Kidney (tissue), 14 donors: ENCODE results near the gene SYT1. TPM values are rescaled to one million over a fixed set of nuclear protein-coding genes. Genes with fewer than 3 reads are reported as not detected.

Source experiments
- DNase-seq, 5 donors: peaks; one replicate each; pipeline ENCODE4 v3.0.0-alpha.2; 2013 to 2020
- FAIRE-seq: peaks from 2 replicates; lab custom pipeline; 2012; peaks lifted over from hg19 to GRCh38; lab: Jason Lieb, UNC
- H3K27ac ChIP-seq, 2 donors: one replicate each; pipeline ENCODE4 v1.7.0; 2013; ENCODE audit warnings: low read depth in 2 of 2, low read length in 2 of 2, inconsistent platforms in 1 of 2
- H3K27me3 ChIP-seq: one replicate; pipeline ENCODE4 v1.7.1; 2013; ENCODE audit warnings: low read length, inconsistent platforms; ENCODE audit not compliant: control insufficient read depth, insufficient read depth
- H3K36me3 ChIP-seq, 3 donors: one replicate each; pipeline versions ENCODE4 v1.7.0 to v1.7.1; 2013; ENCODE audit warnings: low read length in 3 of 3, control low read depth in 1 of 3, inconsistent platforms in 1 of 3; ENCODE audit not compliant: insufficient read depth in 3 of 3, control insufficient read depth in 2 of 3
- H3K4me1 ChIP-seq, 3 donors: one replicate each; pipeline versions ENCODE4 v1.7.0 to v1.7.1; 2013; ENCODE audit warnings: low read length in 3 of 3, inconsistent platforms in 1 of 3, low read depth in 1 of 3; ENCODE audit not compliant: control insufficient read depth in 2 of 3, insufficient read depth in 2 of 3
- H3K4me3 ChIP-seq, 3 donors: one replicate each; pipeline versions ENCODE4 v1.7.0 to v1.8.1; 2013; ENCODE audit warnings: low read length in 3 of 3, control low read depth in 1 of 3, inconsistent platforms in 1 of 3
- H3K9ac ChIP-seq, 3 donors: one replicate each; pipeline versions ENCODE4 v1.7.0 to v1.7.1; 2013; ENCODE audit warnings: low read length in 3 of 3, control low read depth in 1 of 3, inconsistent platforms in 1 of 3
- H3K9me3 ChIP-seq, 3 donors: one replicate each; pipeline versions ENCODE4 v1.7.0 to v1.7.1; 2013; ENCODE audit warnings: low read length in 3 of 3, control low read depth in 1 of 3, inconsistent platforms in 1 of 3; ENCODE audit not compliant: control insufficient read depth in 2 of 3, insufficient read depth in 1 of 3
- CTCF ChIP-seq: IDR thresholded peaks from 3 replicates; pipeline ENCODE4 v1.5.1; 2012; ENCODE audit warnings: mild to moderate bottlenecking, moderate library complexity, borderline replicate concordance; ENCODE audit not compliant: insufficient read depth; ENCODE audit errors: extremely low read depth
- intact Hi-C: fragments of 100-400 bp; cut with DNase I; formaldehyde crosslinking; loops from one replicate; pipeline ENCODE4 v1.11.1; 2022
- polyA plus RNA-seq: library from polyadenylated mRNA; stranded (reverse); fragments of 350-450 nt; fragmentation: Illumina TruSeq; extraction: RNeasy Lipid Tissue Mini Kit (QIAGEN cat#74804); gene quantifications from one replicate; pipeline ENCODE4 v1.2.3, GENCODE V29; 2014; ENCODE audit warnings: low read depth, low replicate concordance; ENCODE audit not compliant: insufficient read depth
- total RNA-seq: library from RNA; stranded (reverse); fragmentation: NEBNext Ultra II Directional; extraction: Animal tissue kit (Norgen Biotek cat#: 25700); gene quantifications from one replicate; pipeline ENCODE4 v1.2.1, GENCODE V29; 2021
- donor health status: control.
- donor health status: control.
- donor health status: control.
- donor health status: control.
- donor health status: control.
- donor health status: DM: yes; HTN: yes; CAD: no.
- donor health status: Normal renal cell carcinoma (clear cell type).

Gene SYT1
- total and polyA plus RNA-seq, 2 donors from 2014 or later, result 0.69 to 1.2 TPM

GRCh38 chr12:79375050-79375449 lies 510.5 kb downstream of the SYT1 start:
- FAIRE-seq (no peak), DNase-seq (no peak)
- Histone ChIP-seq H3K27me3 (no peaks in the 10 kb centered on the region), H3K36me3 (no peaks in the 10 kb centered on the region), H3K27ac (no peak overlapping the region), H3K4me3 (no peak overlapping the region), H3K9ac (no peak overlapping the region), H3K4me1 (peaks cover 0 to 8% (median 0%) of the 10 kb centered on the region in 3 donors), H3K9me3 (no peaks in the 10 kb centered on the region)
- intact Hi-C loops, result no loop called here
- TF ChIP-seq CTCF, result no peak

- DNase-seq (no peak), FAIRE-seq (no peak)
- no peaks in the 10 kb centered on the region for H3K27me3 ChIP-seq
- no peaks in the 10 kb centered on the region for H3K9me3 ChIP-seq
- no peaks in the 10 kb centered on the region for H3K36me3 ChIP-seq
- H3K4me3 ChIP-seq, result no peak overlapping the region
- H3K4me1 ChIP-seq, result peaks cover 0 to 8% (median 0%) of the 10 kb centered on the region in 3 donors
- intact Hi-C loops, result no loop called here
- no peak for TF ChIP-seq CTCF
- no peak overlapping the region for H3K27ac ChIP-seq
- no peak overlapping the region for H3K9ac ChIP-seq
Measured at GRCh38 chr12:79378496-79378895, 513.9 kb downstream of the SYT1 start.

GRCh38 chr12:79380402-79380801 lies 515.8 kb downstream of the SYT1 start:
- Histone ChIP-seq H3K4me3 (no peak overlapping the region), H3K27me3 (no peaks in the 10 kb centered on the region), H3K36me3 (no peaks in the 10 kb centered on the region), H3K9me3 (no peaks in the 10 kb centered on the region), H3K4me1 (peaks cover 0 to 8% (median 0%) of the 10 kb centered on the region in 3 donors), H3K9ac (no peak overlapping the region), H3K27ac (no peak overlapping the region)
- TF ChIP-seq CTCF, result no peak
- DNase-seq (no peak), FAIRE-seq (no peak)
- intact Hi-C loops, result no loop called here
